H9 (cell line): ENCODE measurements around the gene IQCE. TPM values are rescaled to one million over a fixed set of nuclear protein-coding genes. Genes with fewer than 3 reads are reported as not detected.
A peak's percentile ranks its signal among the peaks of the same experiment; 100 is the strongest.

Experiments
- DNase-seq: peaks from one replicate; pipeline ENCODE4 v3.0.0-alpha.2; 2017
- H2AFZ ChIP-seq: one replicate; pipeline ENCODE4 v1.6.1; 2013; ENCODE audit warnings: mild to moderate bottlenecking, low read length, control low read depth, moderate library complexity
- H2AK5ac ChIP-seq: 2 replicates; pipeline ENCODE4 v1.6.1; 2013; ENCODE audit warnings: low read length, control low read depth, mixed read lengths; ENCODE audit not compliant: insufficient read length
- H2BK120ac ChIP-seq: one replicate; pipeline ENCODE4 v1.6.1; 2013; ENCODE audit warnings: low read depth, mild to moderate bottlenecking, low read length, control low read depth, inconsistent platforms; ENCODE audit not compliant: poor library complexity, severe bottlenecking
- H2BK12ac ChIP-seq: 2 replicates; pipeline ENCODE4 v1.6.1; 2013; ENCODE audit warnings: low read length, control low read depth, mixed read lengths, low read depth; ENCODE audit not compliant: insufficient read length
- H2BK15ac ChIP-seq: 2 replicates; pipeline ENCODE4 v1.6.1; 2013; ENCODE audit warnings: low read depth, low read length, control low read depth
- H2BK20ac ChIP-seq: one replicate; pipeline ENCODE4 v1.6.1; 2013; ENCODE audit warnings: low read depth, mild to moderate bottlenecking, low read length, control low read depth, inconsistent platforms; ENCODE audit not compliant: poor library complexity, severe bottlenecking
- H2BK5ac ChIP-seq: 2 replicates; pipeline ENCODE4 v1.6.1; 2013; ENCODE audit warnings: low read length, control low read depth, mixed read lengths; ENCODE audit not compliant: insufficient read length
- H3K14ac ChIP-seq: 2 replicates; pipeline ENCODE4 v1.6.1; 2013; ENCODE audit warnings: low read length, control low read depth; ENCODE audit not compliant: insufficient read depth
- H3K18ac ChIP-seq: 2 replicates; pipeline ENCODE4 v1.6.1; 2013; ENCODE audit warnings: low read depth, mild to moderate bottlenecking, mixed read lengths, low read length, control low read depth; ENCODE audit not compliant: insufficient read length
- H3K23ac ChIP-seq: 2 replicates; pipeline ENCODE4 v1.6.1; 2013; ENCODE audit warnings: low read length, control low read depth, mixed read lengths, low read depth; ENCODE audit not compliant: insufficient read length
- H3K23me2 ChIP-seq: 2 replicates; pipeline ENCODE4 v1.6.1; 2013; ENCODE audit warnings: low read depth, mild to moderate bottlenecking, mixed read lengths, low read length, control low read depth; ENCODE audit not compliant: insufficient read length, poor library complexity, severe bottlenecking
- H3K27ac ChIP-seq: 2 replicates; pipeline ENCODE4 v1.5.1; 2013; ENCODE audit warnings: low read length, control low read depth, mixed read lengths, low read depth; ENCODE audit not compliant: insufficient read length
- H3K27me3 ChIP-seq: 2 replicates; pipeline ENCODE4 v1.6.1; 2013; ENCODE audit warnings: low read length, control low read depth, inconsistent platforms; ENCODE audit not compliant: insufficient read depth
- H3K4ac ChIP-seq: 2 replicates; pipeline ENCODE4 v1.6.1; 2013; ENCODE audit warnings: low read depth, mild to moderate bottlenecking, control low read depth, inconsistent platforms, low read length, moderate library complexity
- H3K4me1 ChIP-seq: 2 replicates; pipeline ENCODE4 v1.6.1; 2013; ENCODE audit warnings: low read length, control low read depth, inconsistent platforms; ENCODE audit not compliant: insufficient read depth
- H3K4me2 ChIP-seq: 2 replicates; pipeline ENCODE4 v1.6.1; 2013; ENCODE audit warnings: low read length, control low read depth, mixed read lengths; ENCODE audit not compliant: insufficient read length, insufficient read depth
- H3K56ac ChIP-seq: 2 replicates; pipeline ENCODE4 v1.6.1; 2013; ENCODE audit warnings: low read depth, mild to moderate bottlenecking, mixed read lengths, low read length, control low read depth; ENCODE audit not compliant: insufficient read length
- H3K79me1 ChIP-seq: 2 replicates; pipeline ENCODE4 v1.6.1; 2013; ENCODE audit warnings: low read depth, mild to moderate bottlenecking, moderate library complexity, low read length, control low read depth, inconsistent platforms; ENCODE audit not compliant: insufficient read depth, poor library complexity, severe bottlenecking
- H3K79me2 ChIP-seq: 2 replicates; pipeline ENCODE4 v1.6.1; 2013; ENCODE audit warnings: low read length, control low read depth, inconsistent platforms; ENCODE audit not compliant: insufficient read depth
- H3K9ac ChIP-seq: 2 replicates; pipeline ENCODE4 v1.6.1; 2013; ENCODE audit warnings: low read length, control low read depth, mixed read lengths; ENCODE audit not compliant: insufficient read length; ENCODE audit errors: extremely low read depth
- H3K9me3 ChIP-seq: one replicate; pipeline ENCODE4 v1.6.1; 2013; ENCODE audit warnings: low read depth, low read length, inconsistent platforms; ENCODE audit not compliant: control insufficient read depth
- H3T11ph ChIP-seq: one replicate; pipeline ENCODE4 v1.6.1; 2013; ENCODE audit warnings: mild to moderate bottlenecking, low read length, control low read depth, inconsistent platforms
- H4K20me1 ChIP-seq: one replicate; pipeline ENCODE4 v1.6.1; 2013; ENCODE audit not compliant: control insufficient read depth, insufficient read length, insufficient read depth
- H4K5ac ChIP-seq: 2 replicates; pipeline ENCODE4 v1.6.1; 2013; ENCODE audit warnings: low read depth, mild to moderate bottlenecking, mixed read lengths, low read length, control low read depth; ENCODE audit not compliant: insufficient read length
- H4K8ac ChIP-seq: replicated peaks from 2 replicates; pipeline ENCODE4 v1.6.1; 2013; ENCODE audit warnings: low read length, control low read depth, mixed read lengths, low read depth; ENCODE audit not compliant: insufficient read length
- H4K91ac ChIP-seq: 2 replicates; pipeline ENCODE4 v1.6.1; 2013; ENCODE audit warnings: low read depth, mild to moderate bottlenecking, moderate library complexity, mixed read lengths, low read length, control low read depth; ENCODE audit not compliant: insufficient read length
- H3K27ac Mint-ChIP-seq, 3 experiments: 2 replicates in 2 of 3; 3 replicates in 1 of 3; pipeline ENCODE4 v1.8.0; 2020 to 2021; ENCODE audit warnings: mixed read lengths in 3 of 3, mild to moderate bottlenecking in 1 of 3, moderate library complexity in 1 of 3
- H3K27me3 Mint-ChIP-seq: 2 replicates; pipeline ENCODE4 v1.8.0; 2021; ENCODE audit warnings: low read depth, mild to moderate bottlenecking, moderate library complexity, mixed read lengths
- H3K36me3 Mint-ChIP-seq, 3 experiments: 2 replicates in 2 of 3; 3 replicates in 1 of 3; pipeline ENCODE4 v1.8.0; 2020 to 2021; ENCODE audit warnings: low read depth in 3 of 3, mixed read lengths in 3 of 3; ENCODE audit not compliant: insufficient read depth in 1 of 3
- H3K4me1 Mint-ChIP-seq, 2 experiments: 2 replicates each; pipeline ENCODE4 v1.8.0; 2020; ENCODE audit warnings: mixed read lengths in 2 of 2
- H3K4me3 Mint-ChIP-seq, 2 experiments: 2 replicates in 1 of 2; 3 replicates in 1 of 2; pipeline ENCODE4 v1.8.0; 2020 to 2021; ENCODE audit warnings: mild to moderate bottlenecking in 2 of 2, mixed read lengths in 2 of 2, moderate library complexity in 1 of 2
- H3K9me3 Mint-ChIP-seq, 2 experiments: 2 replicates in 1 of 2; 3 replicates in 1 of 2; pipeline ENCODE4 v1.8.0; 2020; ENCODE audit warnings: mild to moderate bottlenecking in 2 of 2, mixed read lengths in 2 of 2, moderate library complexity in 1 of 2
- WGBS: extraction: QIAGEN DNeasy Blood & Tissue Kit; methylation state at CpG from one replicate; pipeline ENCODE4 v1.1.7; 2013; ENCODE audit warnings: missing lambda C conversion rate, low lambda C conversion rate, mixed read lengths; ENCODE audit not compliant: insufficient read length; ENCODE audit errors: extremely low coverage; 5-methylcytosine and 5-hydroxymethylcytosine counted together
- total RNA-seq: library from RNA; stranded (reverse); gene quantifications from 2 replicates; pipeline ENCODE4 v1.2.1, GENCODE V29; 2021
- TF ChIP-seq, protein P1 (sequence below): fragments of 200-600 bp; sonication (generic); conservative IDR thresholded peaks from 3 replicates; pipeline ENCODE4 v1.8.0; 2021; ENCODE audit warnings: antibody characterized with exemption, mild to moderate bottlenecking

The IQCE gene
- total RNA-seq, 1 experiment from 2014 or later: 7.0 TPM

GRCh38 chr7:2594599-2594998, 35.8 kb downstream of the IQCE start:
- Histone ChIP-seq H3K18ac (no peak overlapping the region), H3K79me2 (no peaks in the 10 kb centered on the region), H3K56ac (no peak overlapping the region), H4K91ac (no peak overlapping the region), H3K27me3 (no peaks in the 10 kb centered on the region), H3K4me1 (no peaks in the 10 kb centered on the region), H3K9ac (no peak overlapping the region), H4K8ac (no peak overlapping the region), H2BK15ac (no peak overlapping the region), H2AFZ (no peak overlapping the region), H3K14ac (no peak overlapping the region), H3T11ph (no peak overlapping the region), H3K4me2 (no peak overlapping the region), H3K9me3 (no peaks in the 10 kb centered on the region), H2AK5ac (no peak overlapping the region), H2BK12ac (no peak overlapping the region), H3K4ac (no peak overlapping the region), H4K5ac (no peak overlapping the region), H3K23me2 (no peaks in the 10 kb centered on the region), H2BK20ac (no peak overlapping the region), H3K27ac (no peak overlapping the region), H3K23ac (no peak overlapping the region), H4K20me1 (no peaks in the 10 kb centered on the region), H2BK5ac (no peak overlapping the region), H3K79me1 (no peaks in the 10 kb centered on the region), H2BK120ac (no peak overlapping the region)
- H3K9me3 Mint-ChIP-seq: no peaks in the 10 kb centered on the region
- TF ChIP-seq, protein P1, sequence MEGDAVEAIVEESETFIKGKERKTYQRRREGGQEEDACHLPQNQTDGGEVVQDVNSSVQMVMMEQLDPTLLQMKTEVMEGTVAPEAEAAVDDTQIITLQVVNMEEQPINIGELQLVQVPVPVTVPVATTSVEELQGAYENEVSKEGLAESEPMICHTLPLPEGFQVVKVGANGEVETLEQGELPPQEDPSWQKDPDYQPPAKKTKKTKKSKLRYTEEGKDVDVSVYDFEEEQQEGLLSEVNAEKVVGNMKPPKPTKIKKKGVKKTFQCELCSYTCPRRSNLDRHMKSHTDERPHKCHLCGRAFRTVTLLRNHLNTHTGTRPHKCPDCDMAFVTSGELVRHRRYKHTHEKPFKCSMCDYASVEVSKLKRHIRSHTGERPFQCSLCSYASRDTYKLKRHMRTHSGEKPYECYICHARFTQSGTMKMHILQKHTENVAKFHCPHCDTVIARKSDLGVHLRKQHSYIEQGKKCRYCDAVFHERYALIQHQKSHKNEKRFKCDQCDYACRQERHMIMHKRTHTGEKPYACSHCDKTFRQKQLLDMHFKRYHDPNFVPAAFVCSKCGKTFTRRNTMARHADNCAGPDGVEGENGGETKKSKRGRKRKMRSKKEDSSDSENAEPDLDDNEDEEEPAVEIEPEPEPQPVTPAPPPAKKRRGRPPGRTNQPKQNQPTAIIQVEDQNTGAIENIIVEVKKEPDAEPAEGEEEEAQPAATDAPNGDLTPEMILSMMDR: no peak
- no peaks in the 10 kb centered on the region for H3K27me3 Mint-ChIP-seq
- WGBS: no CpG with 5 or more reads among the region's 10 CpGs
- peaks cover 4 to 13% (median 5%) of the 10 kb centered on the region in 3 experiments; a peak in 5 of 7 replicates for H3K36me3 Mint-ChIP-seq
- no peak overlapping the region for H3K4me3 Mint-ChIP-seq
- peak overlapping the region in 1 of 3 experiments; percentile 1; a peak in 1 of 7 replicates for H3K27ac Mint-ChIP-seq
- no peak for DNase-seq
- H3K4me1 Mint-ChIP-seq: no peaks in the 10 kb centered on the region
